ENCODE results near the gene RSPH3.
"Not testable (repeated sequence)": the region's sequence is repeated elsewhere in the genome, so short reads cannot be mapped to it uniquely, and the experiment has no call there.

The RSPH3 gene

DNA sequence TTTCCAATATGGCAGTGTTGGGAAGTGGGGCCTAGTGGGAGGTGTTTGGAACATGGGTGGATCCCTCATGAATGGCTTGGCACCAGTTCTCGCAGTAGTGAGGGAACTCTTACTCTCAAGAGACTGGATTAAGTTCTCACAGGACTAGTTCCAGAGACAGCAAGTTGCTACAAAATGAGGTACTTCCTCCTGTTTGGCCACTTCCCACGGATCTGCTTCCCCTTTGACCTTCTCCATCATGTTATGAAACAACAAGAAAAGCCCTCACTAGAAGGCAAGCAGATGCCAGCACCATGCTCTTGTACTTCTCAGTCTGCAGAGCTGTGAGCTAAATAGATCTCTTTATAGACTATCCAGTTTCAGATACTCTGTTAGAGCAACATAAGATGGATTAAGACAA is 3.1 kb downstream of the RSPH3 start:
- in situ Hi-C loops (cut with MboI; ENCODE audit: low pct_unique_long_range_greater_than_20kb, low sequenced_read_pairs, unreplicated experiment) = loop anchor here (25.0 kb wide), 1 partner anchor 785 kb away; no protein-coding TSS in a partner anchor
- TF ChIP-seq, protein P1, sequence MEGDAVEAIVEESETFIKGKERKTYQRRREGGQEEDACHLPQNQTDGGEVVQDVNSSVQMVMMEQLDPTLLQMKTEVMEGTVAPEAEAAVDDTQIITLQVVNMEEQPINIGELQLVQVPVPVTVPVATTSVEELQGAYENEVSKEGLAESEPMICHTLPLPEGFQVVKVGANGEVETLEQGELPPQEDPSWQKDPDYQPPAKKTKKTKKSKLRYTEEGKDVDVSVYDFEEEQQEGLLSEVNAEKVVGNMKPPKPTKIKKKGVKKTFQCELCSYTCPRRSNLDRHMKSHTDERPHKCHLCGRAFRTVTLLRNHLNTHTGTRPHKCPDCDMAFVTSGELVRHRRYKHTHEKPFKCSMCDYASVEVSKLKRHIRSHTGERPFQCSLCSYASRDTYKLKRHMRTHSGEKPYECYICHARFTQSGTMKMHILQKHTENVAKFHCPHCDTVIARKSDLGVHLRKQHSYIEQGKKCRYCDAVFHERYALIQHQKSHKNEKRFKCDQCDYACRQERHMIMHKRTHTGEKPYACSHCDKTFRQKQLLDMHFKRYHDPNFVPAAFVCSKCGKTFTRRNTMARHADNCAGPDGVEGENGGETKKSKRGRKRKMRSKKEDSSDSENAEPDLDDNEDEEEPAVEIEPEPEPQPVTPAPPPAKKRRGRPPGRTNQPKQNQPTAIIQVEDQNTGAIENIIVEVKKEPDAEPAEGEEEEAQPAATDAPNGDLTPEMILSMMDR (IDR thresholded peaks at IDR 0.05; ENCODE audit: extremely low read depth, insufficient read depth, missing control alignments) = no peak
- no peak for DNase-seq (ENCODE audit: low spot score)

DNA sequence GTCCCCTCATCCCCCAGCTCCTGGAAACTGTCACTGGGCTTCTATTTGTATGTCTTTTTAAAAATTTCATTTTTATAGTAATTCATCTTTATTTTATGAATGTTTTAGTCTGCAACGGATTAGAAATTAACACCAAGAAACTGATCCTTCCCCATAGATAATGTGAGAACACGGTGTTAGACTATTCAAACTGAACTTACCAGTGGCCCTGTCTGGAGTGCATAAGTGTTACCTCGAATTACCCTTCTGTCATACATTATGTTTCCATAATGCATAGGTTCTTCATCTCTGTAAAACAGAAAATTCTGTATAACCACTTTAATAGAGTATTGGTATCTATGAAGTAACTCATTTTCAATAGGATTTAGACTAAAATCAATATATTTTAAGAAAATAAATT is 6.4 kb downstream of the RSPH3 start:
- TF ChIP-seq, protein P1 (IDR thresholded peaks at IDR 0.05; ENCODE audit: extremely low read depth, insufficient read depth, missing control alignments) = no peak
- in situ Hi-C loops (cut with MboI; ENCODE audit: low pct_unique_long_range_greater_than_20kb, low sequenced_read_pairs, unreplicated experiment) = loop anchor here (25.0 kb wide), 1 partner anchor 781 kb away; no protein-coding TSS in a partner anchor
- DNase-seq (ENCODE audit: low spot score) = no peak

DNA sequence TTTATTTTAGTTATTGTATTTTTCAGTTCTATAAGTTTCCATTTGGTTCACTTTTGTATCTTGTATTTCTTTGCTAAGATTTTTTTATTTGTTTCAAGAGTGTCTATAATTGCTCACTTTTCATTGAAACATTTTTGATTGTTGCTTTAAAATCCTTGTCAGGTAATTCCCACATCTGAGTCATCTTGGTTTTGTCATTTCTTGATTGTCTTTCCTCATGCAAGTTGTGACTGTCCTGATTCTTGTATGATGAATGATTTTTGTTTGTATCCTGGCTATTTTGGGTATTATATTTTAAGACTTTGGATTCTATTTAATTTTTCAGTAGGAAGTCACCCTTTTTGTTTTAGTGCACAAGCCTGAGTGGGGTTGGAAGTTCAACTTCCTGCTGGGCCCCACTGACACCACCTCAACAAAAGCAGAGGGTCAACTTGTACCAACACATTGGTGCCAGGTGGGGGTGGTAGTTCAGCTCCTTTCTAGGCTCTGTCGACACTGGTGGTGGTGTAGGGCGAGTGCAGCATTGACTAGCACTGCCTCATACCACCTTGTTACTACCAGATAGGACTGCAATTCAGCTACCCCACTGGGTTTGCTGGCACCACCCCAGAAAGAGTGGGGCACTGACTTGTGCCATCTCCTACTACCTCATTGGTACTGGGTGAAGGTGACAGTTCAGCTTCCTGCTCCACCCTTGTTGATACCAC is 8.8 kb downstream of the RSPH3 start:
- in situ Hi-C loops (cut with MboI; ENCODE audit: low pct_unique_long_range_greater_than_20kb, low sequenced_read_pairs, unreplicated experiment) = loop anchor here (25.0 kb wide), 1 partner anchor 779 kb away; no protein-coding TSS in a partner anchor
- no peak for DNase-seq (ENCODE audit: low spot score)
- TF ChIP-seq, protein P1 (IDR thresholded peaks at IDR 0.05; ENCODE audit: extremely low read depth, insufficient read depth, missing control alignments) = no peak

DNA sequence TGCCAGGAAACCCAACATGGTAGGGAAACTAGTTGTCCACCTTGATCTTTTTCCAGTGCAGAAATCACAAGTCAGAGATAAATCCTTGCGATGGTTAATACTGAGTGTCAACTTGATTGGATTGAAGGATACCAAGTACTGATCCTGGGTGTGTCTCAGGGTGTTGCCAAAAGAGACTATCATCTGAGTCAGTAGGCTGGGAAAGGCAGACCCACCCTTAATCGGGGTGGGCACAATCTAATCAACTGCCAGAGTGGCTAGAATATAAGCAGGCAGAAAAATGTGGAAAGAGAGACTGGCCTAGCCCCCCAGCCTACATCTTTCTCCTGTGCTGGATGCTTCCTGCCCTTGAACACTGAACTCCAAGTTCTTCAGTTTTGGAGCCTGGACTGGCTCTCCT is 10.3 kb downstream of the RSPH3 start:
- not testable (repeated sequence) for DNase-seq (ENCODE audit: low spot score)
- in situ Hi-C loops (cut with MboI; ENCODE audit: low pct_unique_long_range_greater_than_20kb, low sequenced_read_pairs, unreplicated experiment) = loop anchor here (25.0 kb wide), 1 partner anchor 777 kb away; no protein-coding TSS in a partner anchor

DNA sequence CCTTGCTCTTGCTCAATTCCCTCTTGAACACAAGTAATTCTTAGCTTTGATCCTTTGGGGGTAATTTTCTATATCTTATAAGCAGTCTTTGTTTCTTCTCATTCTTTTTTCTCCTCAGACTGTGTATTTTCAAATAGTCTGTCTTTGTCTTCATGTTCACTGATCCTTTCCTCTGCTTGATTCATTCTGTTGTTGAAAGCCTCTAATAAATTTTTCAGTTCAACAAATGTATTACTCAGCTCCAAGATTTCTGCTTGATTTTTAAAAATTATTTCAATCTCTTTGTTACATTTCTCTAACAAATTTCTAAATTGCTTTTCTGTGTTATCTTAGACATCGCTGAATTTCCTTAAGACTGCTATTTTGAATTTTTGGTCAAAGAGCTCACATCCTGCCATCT is 11.5 kb downstream of the RSPH3 start:
- in situ Hi-C loops (cut with MboI; ENCODE audit: low pct_unique_long_range_greater_than_20kb, low sequenced_read_pairs, unreplicated experiment) = loop anchor here (25.0 kb wide), 1 partner anchor 776 kb away; no protein-coding TSS in a partner anchor
- TF ChIP-seq, protein P1 (IDR thresholded peaks at IDR 0.05; ENCODE audit: extremely low read depth, insufficient read depth, missing control alignments) = no peak

DNA sequence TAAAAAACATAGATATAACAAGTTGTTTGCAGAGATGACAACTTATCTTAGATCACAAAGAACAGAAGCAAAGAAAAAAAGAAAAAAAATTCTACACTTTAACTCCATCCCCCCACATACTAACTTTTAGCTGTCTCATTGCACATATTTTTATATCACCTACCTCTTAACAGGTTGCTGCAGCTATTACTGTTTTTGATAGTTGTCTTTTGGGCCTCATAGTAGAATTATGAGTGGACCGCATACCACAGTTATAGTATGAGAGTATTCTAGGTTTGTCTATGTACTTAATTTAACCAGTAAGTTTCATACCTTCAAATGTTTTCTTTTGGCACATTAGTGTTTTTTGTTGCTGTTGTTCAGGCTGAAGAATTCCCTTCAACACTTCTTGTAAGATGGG is 12.3 kb downstream of the RSPH3 start:
- TF ChIP-seq, protein P1 (IDR thresholded peaks at IDR 0.05; ENCODE audit: extremely low read depth, insufficient read depth, missing control alignments) = no peak
- in situ Hi-C loops (cut with MboI; ENCODE audit: low pct_unique_long_range_greater_than_20kb, low sequenced_read_pairs, unreplicated experiment) = loop anchor here (25.0 kb wide), 1 partner anchor 775 kb away; no protein-coding TSS in a partner anchor
- DNase-seq (ENCODE audit: low spot score) = no peak

More for the DNA sequence above, 11.5 kb downstream of the RSPH3 start:
- no peak for DNase-seq (ENCODE audit: low spot score)

DNA sequence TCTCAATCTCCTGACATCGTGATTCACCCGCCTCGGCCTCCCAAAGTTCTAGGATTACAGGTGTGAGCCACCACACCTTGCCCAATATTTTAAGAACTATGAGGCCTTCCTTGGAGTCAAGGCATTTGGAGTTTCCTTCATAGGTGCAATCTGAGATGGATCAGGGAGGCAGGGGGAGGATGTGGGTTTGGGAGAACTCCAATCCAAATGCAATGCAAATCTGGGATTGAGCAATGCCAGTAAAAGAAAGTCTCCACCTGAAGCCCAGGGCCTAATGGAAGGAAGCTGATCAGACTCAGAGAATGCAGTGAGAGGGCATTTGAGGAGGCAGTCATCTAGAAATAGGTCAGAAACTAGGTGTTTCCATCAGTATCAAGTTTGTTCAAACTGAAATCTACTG is 21.2 kb downstream of the RSPH3 start:
- DNase-seq (ENCODE audit: low spot score) = no peak
- TF ChIP-seq, protein P1 (IDR thresholded peaks at IDR 0.05; ENCODE audit: extremely low read depth, insufficient read depth, missing control alignments) = no peak
- in situ Hi-C loops (cut with MboI; ENCODE audit: low pct_unique_long_range_greater_than_20kb, low sequenced_read_pairs, unreplicated experiment) = loop anchor here (10.0 to 25.0 kb wide), 2 partner anchors 184 to 766 kb away; no protein-coding TSS in a partner anchor

Measured in GM13977 (cell line).